ENCODE data around the gene CAMTA1.

- TF ChIP-seq PATZ1 (CRISPR knock-in tag; IDR thresholded peaks at IDR 0.05; ENCODE audit: borderline replicate concordance) (no peak), TSHZ2 (CRISPR knock-in tag; IDR thresholded peaks at IDR 0.05) (no peak), ARNTL (CRISPR knock-in tag; IDR thresholded peaks at IDR 0.05; ENCODE audit: borderline replicate concordance, low read depth) (no peak), GLIS3 (CRISPR knock-in tag; IDR thresholded peaks at IDR 0.05) (no peak), TOX (CRISPR knock-in tag; IDR thresholded peaks at IDR 0.05; ENCODE audit: borderline replicate concordance) (no peak)
These were observed 894.1 kb downstream of the CAMTA1 start for GRCh38 chr1:7679159-7679872.
